ENCODE measurements around the gene SLC35B2.
A peak's percentile ranks its signal among the peaks of the same experiment; 100 is the strongest.

SLC35B2 gene

DNA sequence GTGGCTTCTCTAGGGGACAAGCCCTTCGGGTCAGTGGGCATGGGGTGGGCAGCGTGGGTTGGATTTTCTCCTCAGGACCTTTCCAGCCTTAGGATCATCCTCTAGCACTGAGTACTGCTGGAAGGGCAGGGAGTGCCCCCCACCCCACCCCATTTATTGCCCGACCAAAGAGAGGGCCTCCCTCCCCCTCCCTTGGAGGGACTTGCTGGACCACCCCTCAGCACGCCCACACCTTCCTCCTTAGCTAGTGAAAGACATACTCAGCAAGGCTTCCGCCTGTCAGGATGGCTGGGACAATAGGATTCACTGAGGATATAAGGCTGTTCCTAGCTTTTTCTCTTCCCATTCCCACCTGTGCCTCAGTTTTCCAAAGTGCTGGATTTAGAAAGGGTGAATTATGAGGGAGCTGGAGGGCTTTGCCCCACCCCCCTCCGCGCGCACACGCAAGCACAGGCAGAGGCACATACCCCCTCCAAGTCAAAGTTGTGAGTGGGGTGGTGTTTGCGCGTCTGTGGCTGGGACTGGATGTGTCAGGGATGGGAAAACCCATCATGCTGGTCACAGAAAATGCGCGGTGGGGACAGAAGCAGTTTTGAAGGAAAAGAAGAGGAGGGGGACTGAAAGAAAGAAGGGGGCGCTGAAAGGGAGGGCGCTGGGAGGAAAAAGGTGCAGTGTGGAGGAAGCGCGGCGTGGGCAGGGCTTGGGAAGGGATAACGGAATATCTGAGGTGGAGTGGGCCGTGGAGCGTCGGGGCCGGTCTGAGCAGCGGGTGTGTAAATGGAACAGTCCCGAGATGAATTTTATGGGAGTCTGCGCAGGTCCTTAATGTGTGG, 34.6 kb downstream of the SLC35B2 start:
- no peak for DNase-seq (ENCODE audit: low read depth in 2 of 2)

- DNase-seq (ENCODE audit: low read depth in 2 of 2): no peak
Observed at GRCh38 chr6:44221961-44222335, 35.4 kb downstream of the SLC35B2 start.

GRCh38 chr6:44221291-44221960, 35.9 kb downstream of the SLC35B2 start:
- peak in 1 of 2 donors; percentile 50 for DNase-seq (ENCODE audit: low read depth in 2 of 2)

DNA sequence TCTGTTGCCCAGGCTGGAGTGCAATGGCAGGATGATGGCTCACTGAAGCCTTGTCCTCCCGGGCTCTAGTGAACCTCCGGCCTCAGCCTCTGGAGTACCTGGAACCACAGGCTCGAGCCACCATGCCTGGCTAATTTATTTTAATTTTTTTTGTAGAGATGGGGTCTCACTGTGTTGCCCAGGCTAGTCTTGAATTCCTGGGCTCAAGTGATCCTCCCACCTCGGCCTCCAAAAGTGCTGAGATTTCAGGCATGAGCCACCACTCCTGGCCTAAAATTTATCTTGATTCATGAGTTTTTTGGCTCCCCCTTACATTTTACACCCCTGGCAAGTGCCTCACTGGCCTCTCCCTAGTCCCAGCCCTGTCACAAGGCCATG, 36.4 kb downstream of the SLC35B2 start:
- DNase-seq (ENCODE audit: low read depth in 2 of 2): no peak

- no peak for DNase-seq (ENCODE audit: low read depth in 2 of 2)
Observed at GRCh38 chr6:44219815-44220784, 37.2 kb downstream of the SLC35B2 start.

GRCh38 chr6:44219053-44219814, 38.1 kb downstream of the SLC35B2 start:
- DNase-seq (ENCODE audit: low read depth in 2 of 2): no peak

DNA sequence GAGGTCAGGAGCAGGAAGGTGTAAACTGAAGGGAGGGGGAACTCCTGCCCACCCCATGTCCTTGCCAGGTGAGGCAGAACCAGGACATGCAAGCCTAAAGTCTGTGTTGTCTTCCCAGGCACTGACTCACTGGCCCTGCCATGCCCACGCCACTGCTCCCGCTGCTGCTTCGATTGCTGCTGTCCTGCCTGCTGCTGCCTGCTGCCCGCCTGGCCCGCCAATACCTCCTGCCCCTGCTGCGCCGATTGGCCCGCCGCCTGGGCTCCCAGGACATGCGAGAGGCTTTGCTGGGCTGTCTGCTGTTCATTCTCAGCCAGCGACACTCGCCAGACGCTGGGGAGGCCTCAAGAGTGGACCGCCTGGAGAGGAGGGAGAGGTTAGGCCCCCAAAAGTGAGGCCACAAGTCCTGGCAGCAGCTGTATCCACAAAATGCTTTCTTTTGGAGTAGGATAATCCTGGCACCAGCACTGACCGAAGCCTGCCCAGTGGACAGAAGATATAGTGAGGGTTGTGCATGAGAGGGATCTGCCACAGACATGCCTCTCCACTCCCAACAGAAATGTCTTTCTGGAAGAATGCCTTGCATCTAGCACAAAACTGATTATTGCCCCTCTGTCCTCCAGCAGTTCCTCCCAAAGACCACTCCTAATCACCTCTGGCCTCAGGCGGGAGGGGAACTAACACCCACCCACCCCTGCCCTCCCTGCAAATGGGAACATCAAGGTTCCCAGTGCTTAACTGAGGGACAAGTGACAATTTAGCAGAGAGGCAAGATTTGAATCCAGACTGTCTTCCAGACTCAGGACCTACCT, 39.8 kb downstream of the SLC35B2 start:
- DNase-seq (ENCODE audit: low read depth in 2 of 2): no peak

- DNase-seq (ENCODE audit: low read depth in 2 of 2): no peak
Observed at GRCh38 chr6:44216677-44217331, 40.5 kb downstream of the SLC35B2 start, which contains the start of gene MYMX. TSS of gene MYMX (plus strand) at chr6:44216926. CDS start at chr6:44217472, 546 bp downstream.

GRCh38 chr6:44214307-44214706, 43.0 kb downstream of the SLC35B2 start:
- DNase-seq (ENCODE audit: low read depth in 2 of 2): no peak

DNA sequence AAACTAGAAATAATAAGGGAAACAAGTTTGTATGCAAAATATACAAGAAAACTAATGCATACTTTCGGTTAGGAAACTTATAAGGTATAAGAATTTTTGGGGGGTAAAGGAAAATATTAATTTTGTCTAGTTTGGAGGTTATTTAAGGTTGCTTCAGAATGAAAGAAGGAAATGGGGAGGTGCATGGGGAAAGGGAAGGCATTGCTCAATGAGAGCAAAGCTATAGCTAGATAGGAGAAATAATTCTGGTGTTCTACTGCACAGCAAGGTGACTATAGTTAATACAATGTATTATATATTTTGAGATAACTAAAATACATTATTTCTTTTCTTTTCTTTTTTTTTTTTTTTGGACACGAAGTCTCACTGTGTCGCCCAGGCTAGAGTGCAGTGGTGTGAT, 46.0 kb downstream of the SLC35B2 start:
- DNase-seq (ENCODE audit: low read depth in 2 of 2): no peak

- no peak for DNase-seq (ENCODE audit: low read depth in 2 of 2)
Observed at GRCh38 chr6:44207966-44208365, 49.4 kb downstream of the SLC35B2 start.

All from stimulated activated CD8-positive, alpha-beta memory T cell treated with anti-CD3 and anti-CD28 coated beads, Interleukin-15, amount 100 ng/mL, for 4 hours (primary cell).